K562 (cell line): Measurements from ENCODE around the gene BCL2A1. TPM values are rescaled to one million over a fixed set of nuclear protein-coding genes. Genes with fewer than 3 reads are reported as not detected.

Source experiments
- BDP1 ChIP-seq: IDR thresholded peaks from 3 replicates; pipeline ENCODE4 v1.6.1; 2011; ENCODE audit not compliant: insufficient read length, insufficient read depth
- C11orf30 ChIP-seq: fragments of 450-650 bp; IDR thresholded peaks from 2 replicates; pipeline ENCODE4 v1.6.1; 2016; ENCODE audit warnings: low read depth, mild to moderate bottlenecking
- CUX1 ChIP-seq: fragments of 200-800 bp; sonication (Bioruptor generic); IDR thresholded peaks from 2 replicates; pipeline ENCODE4 v1.6.1; 2016; ENCODE audit warnings: missing genetic modification characterization, missing compliant biosample characterization
- GMEB1 ChIP-seq: fragments of 250-450 bp; sonication (Bioruptor Pico); IDR thresholded peaks from 2 replicates; pipeline ENCODE4 v1.4.0; 2020; ENCODE audit warnings: mild to moderate bottlenecking
- HCFC1 ChIP-seq: IDR thresholded peaks from 2 replicates; pipeline ENCODE4 v1.6.1; 2012; ENCODE audit warnings: low read depth, low read length, improper control_type of control experiment
- HMGN3 ChIP-seq: IDR thresholded peaks from 2 replicates; pipeline ENCODE4 v1.6.1; 2011; ENCODE audit warnings: borderline replicate concordance, low read depth, mild to moderate bottlenecking, mixed read lengths, low read length; ENCODE audit not compliant: insufficient read length; ENCODE audit errors: extremely low read depth
- PHB2 ChIP-seq: fragments of 450-650 bp; IDR thresholded peaks from 2 replicates; pipeline ENCODE4 v1.6.1; 2017; ENCODE audit warnings: low read depth
- RREB1 ChIP-seq: fragments of 250-450 bp; sonication (Bioruptor Pico); IDR thresholded peaks from 2 replicates; pipeline ENCODE4 v1.4.0; 2020
- ZBTB33 ChIP-seq: sonication (generic); formaldehyde crosslinking; IDR thresholded peaks from 2 replicates; pipeline ENCODE4 v1.8.1; 2023; ENCODE audit warnings: mild to moderate bottlenecking, missing genetic modification reagents
- ZNF232 ChIP-seq: sonication (generic); formaldehyde crosslinking; IDR thresholded peaks from 2 replicates; pipeline ENCODE4 v1.8.0; 2022; ENCODE audit warnings: mild to moderate bottlenecking, missing genetic modification reagents
- polyA plus RNA-seq, 8 experiments: library from polyadenylated mRNA; depleted of rRNA in 4 of 8; stranded (reverse) in 5 of 8; unstranded in 3 of 8; fragments of >200 nt; fragmentation: Nextera tagmentation in 2 of 8; fragmentation: Illumina TruSeq in 1 of 8; extraction: Ambion mirVana in 2 of 8; extraction: Trizol in 1 of 8; gene quantifications; 2 replicates each; pipeline versions ENCODE4 v1.2.1 to v1.2.3, GENCODE V29; 2011 to 2014; ENCODE audit warnings: inconsistent platforms in 1 of 8, missing spikeins in 1 of 8
- total RNA-seq, 7 experiments: library from RNA; depleted of rRNA in 6 of 7; stranded (reverse); fragments of >200 nt in 6 of 7; fragmentation: Illumina TruSeq in 2 of 7; extraction: Trizol in 2 of 7; gene quantifications; 2 replicates each; pipeline versions ENCODE4 v1.2.1 to v1.2.3, GENCODE V29; 2011 to 2021; ENCODE audit warnings: low replicate concordance in 1 of 7

The BCL2A1 gene
- total and polyA plus RNA-seq, 9 of the 15 experiments (the other 6 are each of a cell fraction or from before 2014, with no cell fraction given): 0.11 to 1.2 (median 0.25) TPM; not detected in 4

- TF ChIP-seq ZNF232 (CRISPR knock-in tag): no peak
- 0 out of 2 replicates have a peak, but pooled peaks have one; percentile 25 for TF ChIP-seq CUX1 (CRISPR knock-in tag)
- TF ChIP-seq C11orf30: no peak
- no peak for TF ChIP-seq HMGN3
- TF ChIP-seq GMEB1 (CRISPR knock-in tag): no peak
- TF ChIP-seq HCFC1: no peak
- peak; percentile 93 for TF ChIP-seq ZBTB33 (CRISPR knock-in tag)
- no peak for TF ChIP-seq BDP1
- TF ChIP-seq PHB2: no peak
- TF ChIP-seq RREB1 (CRISPR knock-in tag): no peak
- TF ChIP-seq, all 486 proteins: peak for 5
These were observed 46.6 kb downstream of the BCL2A1 start (continued) for GRCh38 chr15:79924379-79924778.
